HG03558 (cell line): ENCODE data around the gene NTMT2.
"Not testable (repeated sequence)": the region's sequence is repeated elsewhere in the genome, so short reads cannot be mapped to it uniquely, and the experiment has no call there.

Experiments used
- ATAC-seq: cut with Tn5 transposase; IDR thresholded peaks from one replicate; pipeline ENCODE4 v1.9.1; 2021; ENCODE audit warnings: moderate number of reproducible peaks; ENCODE audit not compliant: unreplicated experiment; ENCODE audit errors: extremely low read depth

Gene NTMT2

GRCh38 chr1:170155055-170155454 is 9.3 kb downstream of the NTMT2 start:
- no peak for ATAC-seq

- ATAC-seq = no peak
Measured at GRCh38 chr1:170156594-170156993, 10.8 kb downstream of the NTMT2 start.

- no peak for ATAC-seq
Measured at GRCh38 chr1:170157820-170158219, 12.1 kb downstream of the NTMT2 start.

GRCh38 chr1:170162459-170163246 is 16.9 kb downstream of the NTMT2 start:
- no peak for ATAC-seq

- no peak for ATAC-seq
Measured at GRCh38 chr1:170164103-170164763, 18.5 kb downstream of the NTMT2 start.

GRCh38 chr1:170166518-170167180 is 20.9 kb downstream of the NTMT2 start:
- no peak for ATAC-seq

GRCh38 chr1:170168265-170168664 is 22.5 kb downstream of the NTMT2 start:
- no peak for ATAC-seq

- not testable (repeated sequence) for ATAC-seq
Measured at GRCh38 chr1:170170513-170170912, 24.8 kb downstream of the NTMT2 start.

GRCh38 chr1:170174395-170174794 is 28.6 kb downstream of the NTMT2 start:
- ATAC-seq = no peak

GRCh38 chr1:170175041-170175440 is 29.3 kb downstream of the NTMT2 start:
- ATAC-seq = no peak

GRCh38 chr1:170175484-170175883 is 29.7 kb downstream of the NTMT2 start:
- no peak for ATAC-seq

- ATAC-seq = no peak
Measured at GRCh38 chr1:170176772-170177171, 31.0 kb downstream of the NTMT2 start.

- ATAC-seq = no peak
Measured at GRCh38 chr1:170182442-170182841, 36.7 kb downstream of the NTMT2 start.

- no peak for ATAC-seq
Measured at GRCh38 chr1:170192546-170192945, 46.8 kb downstream of the NTMT2 start.

- ATAC-seq = no peak
Measured at GRCh38 chr1:170194451-170194850, 48.7 kb downstream of the NTMT2 start.

- no peak for ATAC-seq
Measured at GRCh38 chr1:170196490-170197236, 50.9 kb downstream of the NTMT2 start.

GRCh38 chr1:170198090-170198489 is 52.3 kb downstream of the NTMT2 start:
- ATAC-seq = no peak

GRCh38 chr1:170198584-170198983 is 52.8 kb downstream of the NTMT2 start:
- no peak for ATAC-seq

- no peak for ATAC-seq
Measured at GRCh38 chr1:170200161-170200560, 54.4 kb downstream of the NTMT2 start.

- ATAC-seq = no peak
Measured at GRCh38 chr1:170200621-170201397, 55.0 kb downstream of the NTMT2 start.
